CD4-positive, CD25-positive, alpha-beta regulatory T cell (primary cell): ENCODE data around the gene PPP1R14C. TPM values are rescaled to one million over a fixed set of nuclear protein-coding genes. Genes with fewer than 3 reads are reported as not detected.

Experiments
- ATAC-seq, 2 donors: fragments of 150-1000 bp; cut with Tn5 transposase; one replicate each; pipeline ENCODE4 v1.10.0; 2021; ENCODE audit warnings: low read depth in 2 of 2, moderate number of reproducible peaks in 2 of 2, moderate library complexity in 1 of 2
- DNase-seq, 3 donors: peaks; one replicate each; pipeline versions ENCODE4 v3.0.0 to v3.0.0-alpha.2; 2012 to 2022; ENCODE audit warnings: mixed read lengths in 1 of 3
- H3K27ac ChIP-seq: one replicate; pipeline ENCODE4 v1.7.0; 2013; ENCODE audit warnings: mild to moderate bottlenecking, low read length; ENCODE audit not compliant: insufficient read depth, poor library complexity, severe bottlenecking
- H3K27me3 ChIP-seq: one replicate; pipeline ENCODE4 v1.7.0; 2013; ENCODE audit warnings: low read length; ENCODE audit not compliant: control insufficient read depth, insufficient read depth
- H3K36me3 ChIP-seq: one replicate; pipeline ENCODE4 v1.7.0; 2013; ENCODE audit warnings: mild to moderate bottlenecking, low read length, moderate library complexity; ENCODE audit not compliant: control insufficient read depth, insufficient read depth
- H3K4me1 ChIP-seq: 2 replicates; pipeline ENCODE4 v1.7.0; 2013; ENCODE audit warnings: mild to moderate bottlenecking, low read length; ENCODE audit not compliant: insufficient read depth, control insufficient read depth, poor library complexity, severe bottlenecking
- H3K4me3 ChIP-seq: one replicate; pipeline ENCODE4 v1.7.0; 2013; ENCODE audit warnings: low read depth, mild to moderate bottlenecking, low read length, moderate library complexity
- H3K9me3 ChIP-seq, 2 experiments: 1 replicate in 1 of 2; 2 replicates in 1 of 2; pipeline ENCODE4 v1.7.0; 2013; ENCODE audit warnings: low read length in 2 of 2, mild to moderate bottlenecking in 1 of 2, moderate library complexity in 1 of 2; ENCODE audit not compliant: control insufficient read depth in 2 of 2
- H3K27ac Mint-ChIP-seq, 3 donors: one replicate each; pipeline ENCODE4 v1.8.0; 2020 to 2022; ENCODE audit warnings: mild to moderate bottlenecking in 3 of 3, mixed read lengths in 3 of 3, moderate library complexity in 2 of 3
- H3K27me3 Mint-ChIP-seq: one replicate; pipeline ENCODE4 v1.8.0; 2022; ENCODE audit warnings: mild to moderate bottlenecking, mixed read lengths
- H3K36me3 Mint-ChIP-seq: one replicate; pipeline ENCODE4 v1.8.0; 2020; ENCODE audit warnings: mixed read lengths
- H3K4me1 Mint-ChIP-seq, 4 donors: one replicate each; pipeline ENCODE4 v1.8.0; 2020 to 2022; ENCODE audit warnings: mixed read lengths in 4 of 4, mild to moderate bottlenecking in 1 of 4
- H3K4me3 Mint-ChIP-seq, 4 donors: one replicate each; pipeline ENCODE4 v1.8.0; 2020 to 2022; ENCODE audit warnings: mild to moderate bottlenecking in 4 of 4, mixed read lengths in 4 of 4, moderate library complexity in 3 of 4
- H3K9me3 Mint-ChIP-seq, 7 donors: one replicate each; pipeline ENCODE4 v1.8.0; 2020 to 2022; ENCODE audit warnings: mixed read lengths in 7 of 7, mild to moderate bottlenecking in 3 of 7, moderate library complexity in 2 of 7
- polyA plus RNA-seq, 4 donors: library from polyadenylated mRNA; unstranded; fragments of 300-500 nt; fragmentation: Illumina TruSeq; gene quantifications; one replicate each; pipeline ENCODE4 v1.2.3, GENCODE V29; 2021
- total RNA-seq: library from RNA; stranded (reverse); gene quantifications from one replicate; pipeline ENCODE4 v1.2.3, GENCODE V29; 2022

Gene PPP1R14C
- total and polyA plus RNA-seq, 5 donors from 2014 or later, result not detected

DNA sequence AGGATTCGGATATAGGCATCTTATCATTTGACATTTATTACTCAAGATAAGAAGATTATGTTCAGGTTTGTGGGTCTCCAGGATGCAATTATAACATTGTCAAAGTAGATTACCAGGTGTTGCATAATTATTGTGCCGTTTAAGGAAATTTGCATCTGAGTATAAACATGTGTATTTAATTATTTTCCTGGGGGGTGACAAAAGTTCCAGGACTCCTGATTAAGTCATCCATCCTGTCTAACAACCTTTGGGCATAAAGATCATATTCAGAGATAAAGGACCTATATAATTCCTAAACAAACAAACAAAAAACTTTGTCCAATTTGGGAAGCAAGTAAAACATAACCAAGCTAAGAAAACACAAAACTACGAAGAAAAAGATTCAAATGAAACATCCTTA lies 3.3 kb upstream of the PPP1R14C start:
- H3K4me1 ChIP-seq, result peaks cover 5% of the 10 kb centered on the region
- H3K9me3 Mint-ChIP-seq, result peaks cover 0 to 4% (median 0%) of the 10 kb centered on the region in 7 donors
- H3K27ac ChIP-seq, result no peak overlapping the region
- peaks cover 19% of the 10 kb centered on the region for H3K27me3 ChIP-seq
- no peaks in the 10 kb centered on the region for H3K36me3 Mint-ChIP-seq
- no peak overlapping the region for H3K27ac Mint-ChIP-seq
- DNase-seq (no peak), ATAC-seq (no peak)
- H3K4me1 Mint-ChIP-seq, result peaks cover 0 to 11% (median under 1%) of the 10 kb centered on the region in 4 donors
- H3K9me3 ChIP-seq, result no peaks in the 10 kb centered on the region
- H3K27me3 Mint-ChIP-seq, result peaks cover 48% of the 10 kb centered on the region
- no peaks in the 10 kb centered on the region for H3K36me3 ChIP-seq
- no peak overlapping the region for H3K4me3 Mint-ChIP-seq
- no peak overlapping the region for H3K4me3 ChIP-seq

DNA sequence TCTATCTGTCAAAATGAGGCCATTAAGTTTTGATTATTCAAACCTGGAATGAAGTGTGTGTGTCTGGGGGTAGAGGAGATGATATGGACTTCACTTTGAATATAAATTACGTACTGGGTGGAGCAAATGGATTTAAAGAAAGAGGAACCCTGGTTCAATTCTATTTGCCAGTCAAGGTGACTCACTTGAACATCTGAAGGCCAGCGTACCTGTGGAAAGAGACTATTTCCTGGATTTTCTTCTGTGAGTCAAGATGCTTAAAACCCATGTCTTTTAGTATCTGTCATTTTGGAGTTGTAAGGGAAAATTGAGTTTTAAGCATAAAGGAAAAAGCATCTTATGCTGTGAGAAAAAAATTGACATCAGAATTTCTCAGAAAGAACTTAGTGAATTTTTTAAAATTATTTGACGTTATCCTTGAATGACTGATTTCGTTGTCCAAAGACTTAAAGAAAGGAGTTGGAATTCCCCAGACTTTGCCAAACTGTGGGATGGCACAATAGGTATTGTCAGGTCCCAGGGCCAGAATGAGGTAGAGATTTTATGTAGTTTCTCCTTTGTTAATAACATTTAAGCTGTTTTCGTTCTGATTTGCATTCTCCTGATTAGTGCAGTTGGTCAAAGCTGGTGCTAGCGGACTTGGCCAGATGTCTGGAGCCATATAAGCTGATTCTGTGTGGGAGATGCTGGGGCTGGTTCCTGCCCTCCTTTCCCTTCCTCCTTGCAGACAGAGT lies 2.4 kb upstream of the PPP1R14C start:
- Mint-ChIP-seq H3K27me3 (peaks cover 57% of the 10 kb centered on the region), H3K36me3 (no peaks in the 10 kb centered on the region), H3K4me1 (peaks cover 0 to 11% (median under 1%) of the 10 kb centered on the region in 4 donors), H3K9me3 (peaks cover 0 to 4% (median 0%) of the 10 kb centered on the region in 7 donors), H3K27ac (no peak overlapping the region), H3K4me3 (no peak overlapping the region)
- H3K9me3 ChIP-seq, result no peaks in the 10 kb centered on the region
- no peaks in the 10 kb centered on the region for H3K36me3 ChIP-seq
- ATAC-seq, result no peak
- H3K27me3 ChIP-seq, result peaks cover 27% of the 10 kb centered on the region
- no peak overlapping the region for H3K27ac ChIP-seq
- no peak overlapping the region for H3K4me3 ChIP-seq
- no peak for DNase-seq
- H3K4me1 ChIP-seq, result peaks cover 5% of the 10 kb centered on the region

DNA sequence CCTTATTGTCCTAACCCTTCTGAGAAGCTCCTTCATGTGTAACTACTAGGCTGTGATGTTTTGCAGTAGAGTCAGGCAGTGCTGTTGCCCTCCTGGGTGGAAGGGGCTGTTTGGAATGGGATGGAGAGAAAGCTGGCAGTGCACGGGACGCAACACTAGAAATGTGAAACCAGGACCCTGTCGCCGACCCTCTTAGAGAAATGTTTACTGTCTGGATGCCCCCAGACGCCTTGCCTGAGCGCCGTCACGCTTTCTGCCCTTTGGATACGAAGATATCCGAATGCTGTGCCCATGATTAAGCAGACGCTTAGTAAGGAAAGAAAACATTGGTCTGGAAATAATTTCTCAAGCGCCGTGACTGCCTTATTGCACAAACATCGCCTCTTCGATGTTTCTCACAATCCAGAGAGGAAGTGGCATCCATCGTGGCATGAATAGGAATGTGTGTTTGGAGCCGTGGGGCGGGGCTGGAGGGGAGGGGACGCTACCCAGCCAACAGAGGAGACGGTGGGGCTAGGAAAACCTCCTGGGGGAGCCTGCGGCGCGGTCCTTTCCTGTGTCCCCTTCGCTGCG lies 661 bp upstream of the PPP1R14C start:
- ATAC-seq, result no peak
- Mint-ChIP-seq H3K27me3 (peaks cover 67% of the 10 kb centered on the region), H3K27ac (no peak overlapping the region), H3K4me3 (peak overlapping the region in 3 of 4 donors; percentile 16 to 72 (median 40)), H3K9me3 (peaks cover 0 to 2% (median 0%) of the 10 kb centered on the region in 7 donors), H3K4me1 (peaks cover 0 to 11% (median under 1%) of the 10 kb centered on the region in 4 donors), H3K36me3 (no peaks in the 10 kb centered on the region)
- no peaks in the 10 kb centered on the region for H3K36me3 ChIP-seq
- no peak for DNase-seq
- no peak overlapping the region for H3K27ac ChIP-seq
- H3K4me1 ChIP-seq, result peaks cover 5% of the 10 kb centered on the region
- no peaks in the 10 kb centered on the region for H3K9me3 ChIP-seq
- peaks cover 35% of the 10 kb centered on the region for H3K27me3 ChIP-seq
- H3K4me3 ChIP-seq, result no peak overlapping the region

DNA sequence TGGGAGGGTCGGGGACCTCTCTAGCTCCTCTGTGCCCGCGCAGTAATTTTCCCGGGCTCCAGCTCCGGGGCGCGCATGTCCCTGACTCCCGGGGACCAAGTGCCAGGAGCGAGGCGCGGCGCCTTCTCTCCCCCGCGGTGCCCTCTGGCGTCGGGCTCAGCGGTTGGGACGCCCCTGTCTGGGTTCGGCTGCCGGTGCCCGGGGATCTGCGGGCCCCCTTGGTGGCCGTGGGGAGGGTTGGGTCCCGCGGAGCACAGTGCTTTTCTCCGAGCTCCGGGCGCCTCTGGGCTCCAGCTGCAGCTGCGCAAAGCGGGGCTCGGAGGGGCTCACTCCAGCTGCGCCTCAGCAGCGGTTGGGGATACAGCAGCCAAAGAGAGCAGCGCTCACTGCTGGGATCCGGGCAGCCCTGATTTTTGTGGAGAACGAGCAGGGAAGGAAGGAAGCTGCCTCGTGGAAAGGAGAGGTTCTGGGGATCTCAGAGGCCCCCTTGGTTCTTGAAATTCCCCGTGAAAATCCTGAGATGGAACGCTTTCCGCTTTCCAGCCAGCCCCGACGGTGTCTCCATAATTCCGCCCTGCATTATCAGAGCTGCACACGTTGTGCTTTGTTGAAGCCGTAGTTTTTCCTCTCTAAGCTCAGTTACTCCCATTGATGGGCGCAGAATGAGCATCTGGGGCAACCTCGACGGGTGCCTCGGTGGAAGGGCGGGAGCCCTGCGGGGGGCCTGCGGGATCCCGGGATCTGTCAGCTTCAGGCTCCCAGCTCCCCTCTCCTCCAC lies 861 bp downstream of the PPP1R14C start:
- H3K4me3 ChIP-seq, result no peak overlapping the region
- Mint-ChIP-seq H3K4me1 (peaks cover 0 to 11% (median under 1%) of the 10 kb centered on the region in 4 donors), H3K9me3 (no peaks in the 10 kb centered on the region)

DNA sequence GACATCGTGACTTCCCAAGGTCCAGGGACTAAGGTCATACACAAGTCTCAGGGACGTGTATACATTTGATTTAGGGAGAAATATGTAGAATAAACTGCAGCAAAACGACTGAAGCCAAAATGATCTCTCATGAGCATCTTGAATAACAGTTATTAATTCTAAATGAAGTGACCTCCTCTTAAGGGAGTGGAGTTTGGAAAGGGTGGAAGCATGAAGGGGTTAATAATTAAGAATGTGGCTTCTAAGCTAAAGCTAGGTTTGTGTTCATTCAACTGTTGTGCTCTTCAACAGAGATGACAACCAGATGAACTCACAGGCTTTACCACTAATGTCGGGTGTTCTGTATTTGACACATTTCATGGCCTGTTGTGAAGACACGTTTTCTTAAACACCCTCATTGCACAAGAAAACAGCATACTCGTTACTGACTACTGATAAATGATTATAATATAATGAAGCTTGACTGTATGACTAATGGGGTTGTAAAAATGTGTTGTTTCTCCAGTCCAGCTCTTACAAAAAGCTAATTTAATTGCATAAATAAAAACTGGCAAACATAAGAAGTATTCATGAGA lies 1.5 kb downstream of the PPP1R14C start:
- no peaks in the 10 kb centered on the region for H3K36me3 ChIP-seq
- no peaks in the 10 kb centered on the region for H3K9me3 ChIP-seq
- H3K27me3 ChIP-seq, result peaks cover 39% of the 10 kb centered on the region
- no peak overlapping the region for H3K27ac ChIP-seq
- peaks cover 5% of the 10 kb centered on the region for H3K4me1 ChIP-seq
- H3K36me3 Mint-ChIP-seq, result no peaks in the 10 kb centered on the region
- DNase-seq (no peak), ATAC-seq (no peak)
- peaks cover 62% of the 10 kb centered on the region for H3K27me3 Mint-ChIP-seq
- H3K4me3 ChIP-seq, result no peak overlapping the region
- H3K4me3 Mint-ChIP-seq, result peak overlapping the region in 2 of 4 donors; percentile 24 to 83
- peaks cover 0 to 11% (median under 1%) of the 10 kb centered on the region in 4 donors for H3K4me1 Mint-ChIP-seq
- no peak overlapping the region for H3K27ac Mint-ChIP-seq
- H3K9me3 Mint-ChIP-seq, result peaks cover 0 to under 1% (median 0%) of the 10 kb centered on the region in 7 donors

More for the DNA sequence above, 861 bp downstream of the PPP1R14C start:
- no peaks in the 10 kb centered on the region for H3K9me3 ChIP-seq
- DNase-seq, result no peak
- H3K36me3 ChIP-seq, result no peaks in the 10 kb centered on the region
- ATAC-seq, result no peak
- Mint-ChIP-seq H3K36me3 (no peaks in the 10 kb centered on the region), H3K27ac (no peak overlapping the region), H3K27me3 (peaks cover 66% of the 10 kb centered on the region), H3K4me3 (peak overlapping the region in 2 of 4 donors; percentile 24 to 83)
- no peak overlapping the region for H3K27ac ChIP-seq
- peaks cover 39% of the 10 kb centered on the region for H3K27me3 ChIP-seq
- peaks cover 5% of the 10 kb centered on the region for H3K4me1 ChIP-seq

DNA sequence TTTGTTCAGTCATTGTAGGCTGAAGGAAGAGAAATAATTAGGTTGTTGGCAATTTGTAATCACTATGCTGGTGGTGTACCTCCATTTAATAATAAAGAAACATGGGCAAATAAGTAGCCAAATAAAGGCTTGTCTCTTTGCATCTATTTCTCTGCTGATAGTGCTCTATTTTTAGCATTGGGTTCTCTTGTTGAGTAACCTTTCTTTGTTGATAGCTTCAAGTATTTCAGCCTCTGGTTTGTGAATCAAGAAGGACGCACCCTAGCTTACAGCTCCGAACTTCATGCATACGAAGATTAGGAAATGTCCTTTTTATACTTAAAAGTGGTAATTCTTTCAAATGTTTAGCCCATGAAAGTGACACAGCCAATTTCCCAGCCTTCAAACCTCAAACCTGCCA lies 2.6 kb downstream of the PPP1R14C start:
- Histone ChIP-seq H3K4me1 (peaks cover 5% of the 10 kb centered on the region), H3K4me3 (no peak overlapping the region), H3K36me3 (no peaks in the 10 kb centered on the region), H3K9me3 (no peaks in the 10 kb centered on the region), H3K27ac (no peak overlapping the region), H3K27me3 (peaks cover 39% of the 10 kb centered on the region)
- ATAC-seq (no peak), DNase-seq (no peak)
- Mint-ChIP-seq H3K4me1 (peaks cover 0 to 11% (median under 1%) of the 10 kb centered on the region in 4 donors), H3K27ac (peak overlapping the region in 1 of 3 donors; percentile 62), H3K36me3 (no peaks in the 10 kb centered on the region), H3K4me3 (no peak overlapping the region), H3K9me3 (peaks cover 0 to 3% (median 0%) of the 10 kb centered on the region in 7 donors), H3K27me3 (peaks cover 55% of the 10 kb centered on the region)

DNA sequence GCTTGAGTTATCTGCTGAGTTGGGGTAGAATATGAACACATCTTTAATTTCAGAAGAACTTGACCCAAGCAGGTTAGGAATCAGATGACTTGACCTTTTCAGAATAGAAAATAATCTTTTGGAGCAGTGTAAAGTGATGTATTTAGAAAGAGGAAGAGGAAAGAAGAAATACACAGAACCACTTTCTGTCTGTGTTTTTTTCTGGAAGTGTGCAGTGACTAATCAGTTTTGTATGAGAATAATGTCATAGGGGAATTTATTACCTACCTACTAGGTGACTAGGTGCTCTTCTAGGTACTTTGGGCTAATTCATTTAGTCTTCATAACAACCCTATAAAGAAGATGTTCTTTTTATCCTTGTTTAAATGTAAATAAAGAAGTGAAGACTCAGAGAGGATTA lies 3.0 kb downstream of the PPP1R14C start:
- DNase-seq (no peak), ATAC-seq (no peak)
- peaks cover 0 to 11% (median under 1%) of the 10 kb centered on the region in 4 donors for H3K4me1 Mint-ChIP-seq
- H3K27me3 Mint-ChIP-seq, result peaks cover 55% of the 10 kb centered on the region
- peak overlapping the region in 1 of 3 donors; percentile 62 for H3K27ac Mint-ChIP-seq
- peaks cover 35% of the 10 kb centered on the region for H3K27me3 ChIP-seq
- H3K36me3 Mint-ChIP-seq, result no peaks in the 10 kb centered on the region
- H3K4me3 ChIP-seq, result no peak overlapping the region
- no peak overlapping the region for H3K27ac ChIP-seq
- H3K4me3 Mint-ChIP-seq, result no peak overlapping the region
- H3K9me3 Mint-ChIP-seq, result peaks cover 0 to 3% (median 0%) of the 10 kb centered on the region in 7 donors
- H3K4me1 ChIP-seq, result peaks cover 5% of the 10 kb centered on the region
- H3K36me3 ChIP-seq, result no peaks in the 10 kb centered on the region
- H3K9me3 ChIP-seq, result no peaks in the 10 kb centered on the region
